ENCODE results near the gene LHX2.
"Not testable (repeated sequence)": the region's sequence is repeated elsewhere in the genome, so short reads cannot be mapped to it uniquely, and the experiment has no call there.

The LHX2 gene

GRCh38 chr9:124011460-124012301 lies at the start of gene LHX2:
TSS of gene LHX2 (plus strand) at chr9:124011768. CDS start at chr9:124012349, 581 bp downstream.
- peak; percentile 31 for DNase-seq

GRCh38 chr9:123964761-123965160 lies 46.8 kb upstream of the LHX2 start:
- DNase-seq, result no peak

GRCh38 chr9:123965801-123966686 lies 45.5 kb upstream of the LHX2 start:
- no peak for DNase-seq

GRCh38 chr9:123967323-123967722 lies 44.2 kb upstream of the LHX2 start:
- no peak for DNase-seq

GRCh38 chr9:123972618-123973017 lies 39.0 kb upstream of the LHX2 start:
- no peak for DNase-seq

GRCh38 chr9:123973590-123974223 lies 37.9 kb upstream of the LHX2 start:
- no peak for DNase-seq

GRCh38 chr9:123974471-123974870 lies 37.1 kb upstream of the LHX2 start:
- DNase-seq, result no peak

GRCh38 chr9:123975871-123976270 lies 35.7 kb upstream of the LHX2 start:
- no peak for DNase-seq

GRCh38 chr9:123976579-123976978 lies 35.0 kb upstream of the LHX2 start:
- not testable (repeated sequence) for DNase-seq

- no peak for DNase-seq
Measured at GRCh38 chr9:123978981-123979380, 32.6 kb upstream of the LHX2 start.

- no peak for DNase-seq
Measured at GRCh38 chr9:123982535-123982934, 29.0 kb upstream of the LHX2 start.

- DNase-seq, result no peak
Measured at GRCh38 chr9:123983047-123983446, 28.5 kb upstream of the LHX2 start.

- no peak for DNase-seq
Measured at GRCh38 chr9:123984802-123985201, 26.8 kb upstream of the LHX2 start.

GRCh38 chr9:123985869-123986268 lies 25.7 kb upstream of the LHX2 start:
- DNase-seq, result no peak

GRCh38 chr9:123990427-123990826 lies 21.1 kb upstream of the LHX2 start:
- DNase-seq, result no peak

GRCh38 chr9:123992679-123993078 lies 18.9 kb upstream of the LHX2 start:
- DNase-seq, result not testable (repeated sequence)

GRCh38 chr9:123996731-123997421 lies 14.7 kb upstream of the LHX2 start:
- peak; percentile 58 for DNase-seq

GRCh38 chr9:123997665-123998277 lies 13.8 kb upstream of the LHX2 start:
- DNase-seq, result no peak

- no peak for DNase-seq
Measured at GRCh38 chr9:123998278-123998925, 13.2 kb upstream of the LHX2 start.

GRCh38 chr9:123998970-123999621 lies 12.5 kb upstream of the LHX2 start:
- DNase-seq, result no peak

- no peak for DNase-seq
Measured at GRCh38 chr9:123999661-124000060, 11.9 kb upstream of the LHX2 start.

All from stimulated activated CD4-positive, alpha-beta T cell treated with anti-CD3 and anti-CD28 coated beads, Interleukin-4, amount 100 ng/mL, for 24 hours (primary cell).